Endodermal cell (in vitro differentiated cells): ENCODE results near the gene TRMT112. TPM values are rescaled to one million over a fixed set of nuclear protein-coding genes. Genes with fewer than 3 reads are reported as not detected.

Experiments
- DNase-seq: peaks from one replicate; pipeline ENCODE4 v3.0.0-alpha.2; 2017
- H3K27ac ChIP-seq: 2 replicates; pipeline ENCODE4 v1.5.1; 2013; ENCODE audit warnings: mild to moderate bottlenecking, low read depth, low read length, moderate library complexity
- H3K27me3 ChIP-seq: 2 replicates; pipeline ENCODE4 v1.6.1; 2013; ENCODE audit warnings: mild to moderate bottlenecking, low read length, moderate library complexity; ENCODE audit not compliant: insufficient read depth, control insufficient read depth, poor library complexity, severe bottlenecking
- H3K36me3 ChIP-seq: 2 replicates; pipeline ENCODE4 v1.7.0; 2013; ENCODE audit warnings: mild to moderate bottlenecking, low read length, moderate library complexity; ENCODE audit not compliant: control insufficient read depth, insufficient read depth
- H3K4me1 ChIP-seq: one replicate; pipeline ENCODE4 v1.7.0; 2013; ENCODE audit warnings: low read length; ENCODE audit not compliant: control insufficient read depth, insufficient read depth
- H3K4me3 ChIP-seq: 2 replicates; pipeline ENCODE4 v1.5.1; 2013; ENCODE audit warnings: mild to moderate bottlenecking, low read length, moderate library complexity
- H3K9ac ChIP-seq: 2 replicates; pipeline ENCODE4 v1.6.1; 2013; ENCODE audit warnings: mild to moderate bottlenecking, low read length, moderate library complexity; ENCODE audit not compliant: poor library complexity, severe bottlenecking; ENCODE audit errors: extremely low read depth
- H3K9me3 ChIP-seq: 2 replicates; pipeline ENCODE4 v1.6.1; 2013; ENCODE audit warnings: mild to moderate bottlenecking, low read length, moderate library complexity; ENCODE audit not compliant: control insufficient read depth
- H3K27ac Mint-ChIP-seq: 2 replicates; pipeline ENCODE4 v1.8.0; 2020; ENCODE audit warnings: mixed read lengths
- H3K27me3 Mint-ChIP-seq: 2 replicates; pipeline ENCODE4 v1.8.0; 2021; ENCODE audit warnings: mild to moderate bottlenecking, mixed read lengths; ENCODE audit not compliant: insufficient read depth
- H3K36me3 Mint-ChIP-seq: 2 replicates; pipeline ENCODE4 v1.8.0; 2020; ENCODE audit warnings: low read depth, mixed read lengths
- H3K4me1 Mint-ChIP-seq: 2 replicates; pipeline ENCODE4 v1.8.0; 2020; ENCODE audit warnings: mixed read lengths
- H3K4me3 Mint-ChIP-seq: 2 replicates; pipeline ENCODE4 v1.8.0; 2020; ENCODE audit warnings: mild to moderate bottlenecking, moderate library complexity, mixed read lengths
- H3K9me3 Mint-ChIP-seq: 2 replicates; pipeline ENCODE4 v1.8.0; 2020; ENCODE audit warnings: mild to moderate bottlenecking, mixed read lengths
- WGBS, 2 experiments: methylation state at CpG; one replicate each; pipeline versions ENCODE4 v1.1.5 to v1.1.7; 2013; ENCODE audit warnings: missing lambda C conversion rate in 2 of 2, mixed read lengths in 1 of 2; ENCODE audit not compliant: insufficient coverage in 1 of 2, insufficient read length in 1 of 2; 5-methylcytosine and 5-hydroxymethylcytosine counted together
- total RNA-seq, 2 donors: library from RNA; stranded (reverse); fragmentation: NEBNext Ultra II Directional in 1 of 2; extraction: Animal tissue kit (Norgen Biotek cat#: 25700) in 1 of 2; gene quantifications; 2 replicates in 1 of 2; 3 replicates in 1 of 2; pipeline ENCODE4 v1.2.1, GENCODE V29; 2021
- TF ChIP-seq, protein P1 (sequence below): fragments of 200-600 bp; sonication (generic); conservative IDR thresholded peaks from 2 replicates; pipeline ENCODE4 v1.5.0; 2021; ENCODE audit warnings: antibody characterized with exemption, mild to moderate bottlenecking

The TRMT112 gene
- total RNA-seq, 2 donors from 2014 or later = 265 to 352 TPM

DNA sequence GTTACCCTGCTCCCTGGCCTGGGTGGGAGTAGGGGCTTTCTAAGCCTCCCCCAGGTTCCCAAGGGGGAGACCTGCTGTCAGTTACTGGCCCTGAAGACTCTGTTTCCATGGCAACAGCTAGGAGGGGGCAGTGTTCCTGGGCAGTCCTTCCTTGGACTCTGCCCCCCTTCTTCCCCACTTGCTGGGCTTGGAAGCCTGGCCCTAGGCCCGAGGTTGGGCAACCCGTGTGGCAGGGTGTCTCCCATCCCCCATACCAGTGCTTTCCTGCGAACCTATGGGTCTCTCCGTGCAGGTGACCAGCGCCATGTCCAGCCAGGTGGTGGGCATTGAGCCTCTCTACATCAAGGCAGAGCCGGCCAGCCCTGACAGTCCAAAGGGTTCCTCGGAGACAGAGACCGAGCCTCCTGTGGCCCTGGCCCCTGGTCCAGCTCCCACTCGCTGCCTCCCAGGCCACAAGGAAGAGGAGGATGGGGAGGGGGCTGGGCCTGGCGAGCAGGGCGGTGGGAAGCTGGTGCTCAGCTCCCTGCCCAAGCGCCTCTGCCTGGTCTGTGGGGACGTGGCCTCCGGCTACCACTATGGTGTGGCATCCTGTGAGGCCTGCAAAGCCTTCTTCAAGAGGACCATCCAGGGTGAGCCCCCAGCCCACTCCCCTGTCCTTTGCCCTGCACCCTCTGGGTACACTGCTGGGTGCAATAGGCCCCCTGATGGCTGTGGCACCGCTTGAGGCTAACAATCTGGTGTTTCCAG, 10.3 kb downstream of the TRMT112 start:
- DNase-seq = peak; percentile 52
- Mint-ChIP-seq H3K4me1 (peaks cover 8% of the 10 kb centered on the region), H3K27ac (no peak overlapping the region), H3K4me3 (peak overlapping the region; percentile 90), H3K36me3 (peaks cover 17% of the 10 kb centered on the region), H3K9me3 (no peaks in the 10 kb centered on the region), H3K27me3 (peaks cover 6% of the 10 kb centered on the region)
- peaks cover 6% of the 10 kb centered on the region for H3K27me3 ChIP-seq
- H3K4me1 ChIP-seq = no peaks in the 10 kb centered on the region
- H3K9ac ChIP-seq = peak overlapping the region; percentile 54
- H3K36me3 ChIP-seq = peaks cover 9% of the 10 kb centered on the region
- H3K27ac ChIP-seq = no peak overlapping the region
- H3K9me3 ChIP-seq = no peaks in the 10 kb centered on the region
- TF ChIP-seq, protein P1, sequence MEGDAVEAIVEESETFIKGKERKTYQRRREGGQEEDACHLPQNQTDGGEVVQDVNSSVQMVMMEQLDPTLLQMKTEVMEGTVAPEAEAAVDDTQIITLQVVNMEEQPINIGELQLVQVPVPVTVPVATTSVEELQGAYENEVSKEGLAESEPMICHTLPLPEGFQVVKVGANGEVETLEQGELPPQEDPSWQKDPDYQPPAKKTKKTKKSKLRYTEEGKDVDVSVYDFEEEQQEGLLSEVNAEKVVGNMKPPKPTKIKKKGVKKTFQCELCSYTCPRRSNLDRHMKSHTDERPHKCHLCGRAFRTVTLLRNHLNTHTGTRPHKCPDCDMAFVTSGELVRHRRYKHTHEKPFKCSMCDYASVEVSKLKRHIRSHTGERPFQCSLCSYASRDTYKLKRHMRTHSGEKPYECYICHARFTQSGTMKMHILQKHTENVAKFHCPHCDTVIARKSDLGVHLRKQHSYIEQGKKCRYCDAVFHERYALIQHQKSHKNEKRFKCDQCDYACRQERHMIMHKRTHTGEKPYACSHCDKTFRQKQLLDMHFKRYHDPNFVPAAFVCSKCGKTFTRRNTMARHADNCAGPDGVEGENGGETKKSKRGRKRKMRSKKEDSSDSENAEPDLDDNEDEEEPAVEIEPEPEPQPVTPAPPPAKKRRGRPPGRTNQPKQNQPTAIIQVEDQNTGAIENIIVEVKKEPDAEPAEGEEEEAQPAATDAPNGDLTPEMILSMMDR = no peak
- peak overlapping the region; percentile 95 for H3K4me3 ChIP-seq
- WGBS, 2 experiments = 81 to 89% methylated on average over 3 to 15 of the region's 15 CpGs

DNA sequence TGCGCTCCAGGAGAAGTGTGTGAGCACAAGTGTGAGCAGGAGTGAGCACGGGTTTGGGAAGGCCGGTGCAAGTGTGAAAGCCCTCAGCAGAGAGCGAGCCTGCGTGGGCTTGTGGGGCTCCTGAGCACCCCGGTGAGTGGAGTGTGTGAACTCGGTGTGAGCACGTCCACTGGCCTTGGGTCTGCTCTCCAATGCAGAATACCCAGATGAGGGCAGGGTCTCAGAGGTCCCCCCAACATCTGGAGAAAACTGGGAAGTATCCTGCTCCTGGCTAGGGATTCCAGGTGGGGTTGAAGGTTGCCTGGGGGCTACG, 10.8 kb downstream of the TRMT112 start:
- peaks cover 8% of the 10 kb centered on the region for H3K4me1 Mint-ChIP-seq
- TF ChIP-seq, protein P1 = no peak
- H3K9ac ChIP-seq = peak overlapping the region; percentile 54
- peaks cover 9% of the 10 kb centered on the region for H3K36me3 ChIP-seq
- peaks cover 17% of the 10 kb centered on the region for H3K36me3 Mint-ChIP-seq
- H3K9me3 ChIP-seq = no peaks in the 10 kb centered on the region
- no peaks in the 10 kb centered on the region for H3K4me1 ChIP-seq
- H3K9me3 Mint-ChIP-seq = no peaks in the 10 kb centered on the region
- peak overlapping the region; percentile 97 for H3K27ac Mint-ChIP-seq
- 20 to 27% methylated on average over 2 to 9 of the region's 9 CpGs for WGBS, 2 experiments
- peaks cover 12% of the 10 kb centered on the region for H3K27me3 ChIP-seq
- no peak for DNase-seq
- no peak overlapping the region for H3K27ac ChIP-seq
- H3K27me3 Mint-ChIP-seq = peaks cover 11% of the 10 kb centered on the region
- peak overlapping the region; percentile 90 for H3K4me3 Mint-ChIP-seq
- H3K4me3 ChIP-seq = peak overlapping the region; percentile 95

DNA sequence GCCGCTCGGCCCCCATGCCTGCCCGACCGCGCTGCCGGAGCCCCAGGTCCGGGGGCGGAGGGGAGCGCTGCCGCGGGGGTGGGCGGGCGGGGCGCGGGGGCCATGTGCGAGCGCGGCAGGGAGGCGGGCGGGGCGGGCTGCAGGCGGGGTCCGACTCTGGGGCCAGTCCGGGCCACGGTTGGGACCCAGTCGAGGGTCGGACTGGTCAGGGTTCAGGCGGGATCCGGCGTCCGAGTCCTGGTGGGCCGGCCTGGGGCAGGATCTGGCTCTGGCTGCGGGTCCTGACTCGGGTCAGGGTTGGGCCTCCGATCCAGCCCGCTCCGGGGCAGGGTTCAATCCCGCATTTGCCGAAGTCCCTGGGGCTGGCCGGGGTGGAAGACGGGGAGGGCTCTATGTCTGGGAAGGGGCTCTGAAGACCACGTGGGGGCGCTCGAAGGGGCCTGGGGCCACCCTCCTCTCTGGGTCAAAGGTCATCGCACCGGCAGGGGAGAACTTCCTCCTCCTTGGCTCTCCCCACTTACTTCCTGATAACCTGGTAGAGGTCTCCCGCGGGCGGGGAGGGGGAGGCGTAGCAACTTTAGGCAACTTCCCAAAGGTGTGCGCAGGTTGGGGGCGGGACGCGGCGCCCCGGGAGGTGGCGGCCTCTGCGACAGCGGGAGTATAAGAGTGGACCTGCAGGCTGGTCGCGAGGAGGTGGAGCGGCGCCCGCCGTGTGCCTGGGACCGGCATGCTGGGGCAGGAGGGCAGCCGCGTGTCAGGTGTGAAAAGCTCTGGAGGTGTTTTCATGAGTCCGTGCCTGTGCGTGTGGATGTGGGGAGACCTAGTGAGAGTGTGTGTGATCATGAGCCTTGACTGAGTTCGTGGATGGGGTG, 11.4 kb downstream of the TRMT112 start:
- Mint-ChIP-seq H3K9me3 (no peaks in the 10 kb centered on the region), H3K4me1 (peaks cover 8% of the 10 kb centered on the region), H3K27me3 (peaks cover 16% of the 10 kb centered on the region), H3K27ac (peak overlapping the region; percentile 97), H3K4me3 (peak overlapping the region; percentile 90), H3K36me3 (peaks cover 14% of the 10 kb centered on the region)
- peaks cover 17% of the 10 kb centered on the region for H3K27me3 ChIP-seq
- WGBS, 2 experiments = 0 to 1% methylated on average over 25 to 71 of the region's 71 CpGs
- peak overlapping the region; percentile 54 for H3K9ac ChIP-seq
- TF ChIP-seq, protein P1 = peak; percentile 68
- H3K4me1 ChIP-seq = no peaks in the 10 kb centered on the region
- H3K27ac ChIP-seq = no peak overlapping the region
- peak; percentile 94 for DNase-seq
- peak overlapping the region; percentile 95 for H3K4me3 ChIP-seq
- H3K9me3 ChIP-seq = no peaks in the 10 kb centered on the region
- peaks cover 7% of the 10 kb centered on the region for H3K36me3 ChIP-seq
